Spleen (tissue), 7 donors: ENCODE measurements around the gene TRIOBP.

Experiments used
- CTCF ChIP-seq, 11 experiments: fragments of 200-600 bp in 7 of 11; fragments of 450-650 bp in 4 of 11; sonication (generic) in 4 of 11; IDR thresholded peaks in 8 of 11; conservative IDR thresholded peaks in 3 of 11; 1 replicate in 7 of 11; 2 replicates in 4 of 11; pipeline versions ENCODE4 v1.4.0 to v1.8.0; 2016 to 2021; ENCODE audit warnings: antibody characterized with exemption in 11 of 11, inconsistent platforms in 4 of 11, mild to moderate bottlenecking in 1 of 11
- POLR2A ChIP-seq, 3 donors: fragments of 450-650 bp; IDR thresholded peaks; one replicate each; pipeline ENCODE4 v1.5.1; 2017; ENCODE audit warnings: antibody characterized with exemption in 3 of 3, mild to moderate bottlenecking in 1 of 3
- POLR2AphosphoS5 ChIP-seq, 3 donors: sonication (generic); formaldehyde crosslinking; IDR thresholded peaks; one replicate each; pipeline ENCODE4 v1.5.1; 2017; ENCODE audit warnings: antibody characterized with exemption in 3 of 3
- donor health status: DM: no; HTN: no; CAD: no; lungs with moderate emphysema.
- donor health status: DM: no; HTN: no; CAD: no.
- donor health status: DM: no; HTN: no; CAD: no.

GRCh38 chr22:37771702-37772427 is 75.0 kb downstream of the TRIOBP start:
- TF ChIP-seq CTCF (IDR thresholded peaks at IDR 0.05 in 8 of 11, conservative IDR thresholded peaks at IDR 0.05 in 3 of 11) (no peak), POLR2AphosphoS5 (IDR thresholded peaks at IDR 0.05) (no peak), POLR2A (IDR thresholded peaks at IDR 0.05) (no peak)
